A549 (cell line): ENCODE results near the gene HDLBP. TPM values are rescaled to one million over a fixed set of nuclear protein-coding genes. Genes with fewer than 3 reads are reported as not detected.
A peak's percentile ranks its signal among the peaks of the same experiment; 100 is the strongest.

ENCODE experiments used
- ATAC-seq, 2 experiments: fragments of 200-7000 bp in 1 of 2; fragments of >200 bp in 1 of 2; cut with Nextera tagmentation in 1 of 2; cut with Tn5 transposase in 1 of 2; 3 replicates each; pipeline versions ENCODE4 v1.8.0 to v1.9.1; 2018 to 2020; ENCODE audit warnings: mild to moderate bottlenecking in 1 of 2, moderate library complexity in 1 of 2
- CTCF ChIA-PET: fragments of 300-600 bp; sonication (Branson Sonifier 250); formaldehyde crosslinking; extraction: SDS; loops from one replicate; lab custom pipeline; 2021; ENCODE audit warnings: antibody characterized with exemption, inconsistent platforms; lab: Yijun Ruan, JAX
- POLR2A ChIA-PET: fragments of 350-600 bp; formaldehyde crosslinking; extraction: SDS; loops from one replicate; lab custom pipeline; 2021; ENCODE audit warnings: antibody characterized with exemption, inconsistent platforms; lab: Yijun Ruan, JAX
- DNase-seq, 2 experiments: peaks; one replicate each; pipeline versions ENCODE4 v3.0.0 to v3.0.0-alpha.2; 2011 to 2016; ENCODE audit warnings: low read depth in 1 of 2, low spot score in 1 of 2
- FAIRE-seq: peaks from 2 replicates; lab custom pipeline; 2011; peaks lifted over from hg19 to GRCh38; lab: Jason Lieb, UNC
- H3K27ac ChIP-seq, 2 experiments: fragments of >200 bp; sonication (Bioruptor Twin); formaldehyde crosslinking; 3 replicates each; pipeline ENCODE4 v1.5.1; 2016 to 2017
- H3K4me1 ChIP-seq: fragments of >200 bp; sonication (Bioruptor Twin); formaldehyde crosslinking; 3 replicates; pipeline ENCODE4 v1.6.1; 2016
- H3K4me2 ChIP-seq: fragments of >200 bp; sonication (Bioruptor Twin); formaldehyde crosslinking; 3 replicates; pipeline ENCODE4 v1.6.1; 2016
- H3K4me3 ChIP-seq: fragments of >200 bp; sonication (Bioruptor Twin); formaldehyde crosslinking; 3 replicates; pipeline ENCODE4 v1.5.1; 2016
- H3K9me3 ChIP-seq: fragments of >200 bp; sonication (Bioruptor Twin); formaldehyde crosslinking; 3 replicates; pipeline ENCODE4 v1.6.1; 2016
- BHLHE40 ChIP-seq: IDR thresholded peaks from 2 replicates; pipeline ENCODE4 v1.6.1; 2012; ENCODE audit warnings: low read depth, low read length, inconsistent platforms
- CBX2 ChIP-seq: fragments of 200-600 bp; sonication (generic); IDR thresholded peaks from 2 replicates; pipeline ENCODE4 v1.6.1; 2016; ENCODE audit warnings: low read depth, mild to moderate bottlenecking, borderline replicate concordance
- CEBPB ChIP-seq, 2 experiments: fragments of >200 bp in 1 of 2; sonication (Bioruptor Twin) in 1 of 2; formaldehyde crosslinking in 1 of 2; IDR thresholded peaks; 2 replicates each; pipeline ENCODE4 v1.6.1; 2012 to 2016
- EHF ChIP-seq: fragments of 250-450 bp; sonication (Bioruptor Pico); IDR thresholded peaks from 2 replicates; pipeline ENCODE4 v1.5.0; 2020; ENCODE audit warnings: mild to moderate bottlenecking
- ELK1 ChIP-seq: fragments of 150-350 bp; IDR thresholded peaks from 2 replicates; pipeline ENCODE4 v1.6.1; 2014; ENCODE audit warnings: low read depth, mild to moderate bottlenecking, low read length
- FOSL2 ChIP-seq, 2 experiments: fragments of 450-650 bp in 1 of 2; fragments of >200 bp in 1 of 2; sonication (Bioruptor Twin) in 1 of 2; formaldehyde crosslinking; IDR thresholded peaks; 2 replicates each; pipeline versions ENCODE4 v1.5.0 to v1.6.1; 2016 to 2020; ENCODE audit warnings: mild to moderate bottlenecking in 1 of 2, moderate library complexity in 1 of 2
- HDAC2 ChIP-seq: fragments of 200-600 bp; sonication (generic); IDR thresholded peaks from 2 replicates; pipeline ENCODE4 v1.6.1; 2016
- KDM1A ChIP-seq: fragments of 200-600 bp; sonication (generic); IDR thresholded peaks from 2 replicates; pipeline ENCODE4 v1.6.1; 2016; ENCODE audit warnings: low read depth, mild to moderate bottlenecking
- KDM5A ChIP-seq: fragments of 200-600 bp; sonication (generic); IDR thresholded peaks from 2 replicates; pipeline ENCODE4 v1.6.1; 2016; ENCODE audit warnings: antibody characterized with exemption, mild to moderate bottlenecking
- MAX ChIP-seq: IDR thresholded peaks from 2 replicates; pipeline ENCODE4 v1.6.1; 2012
- MAZ ChIP-seq: fragments of 150-350 bp; IDR thresholded peaks from 2 replicates; pipeline ENCODE4 v1.6.1; 2014; ENCODE audit warnings: antibody characterized with exemption, low read depth, low read length, borderline replicate concordance
- NFE2L2 ChIP-seq: fragments of 150-350 bp; conservative IDR thresholded peaks from 2 replicates; pipeline ENCODE4 v1.6.1; 2014; ENCODE audit warnings: low read length
- NR3C1 ChIP-seq: fragments of >200 bp; sonication (Bioruptor Twin); formaldehyde crosslinking; IDR thresholded peaks from 3 replicates; pipeline ENCODE4 v1.6.1; 2017
- RCOR1 ChIP-seq: fragments of 150-350 bp; IDR thresholded peaks from 2 replicates; pipeline ENCODE4 v1.6.1; 2014; ENCODE audit warnings: antibody characterized with exemption, low read length, low read depth
- RNF2 ChIP-seq: fragments of 200-600 bp; sonication (generic); IDR thresholded peaks from 2 replicates; pipeline ENCODE4 v1.6.1; 2016; ENCODE audit warnings: low read depth, mild to moderate bottlenecking, antibody characterized with exemption, moderate library complexity, borderline replicate concordance
- SMC3 ChIP-seq: fragments of >200 bp; sonication (Bioruptor Twin); formaldehyde crosslinking; IDR thresholded peaks from 3 replicates; pipeline ENCODE4 v1.6.1; 2018; ENCODE audit warnings: inconsistent platforms
- TFCP2L1 ChIP-seq: fragments of 250-450 bp; sonication (Bioruptor Pico); IDR thresholded peaks from 2 replicates; pipeline ENCODE4 v1.5.0; 2021; ENCODE audit warnings: mild to moderate bottlenecking
- TP53 ChIP-seq: fragments of 250-450 bp; sonication (Bioruptor Pico); IDR thresholded peaks from 2 replicates; pipeline ENCODE4 v1.5.0; 2021; ENCODE audit warnings: mild to moderate bottlenecking, moderate library complexity
- ZFP36 ChIP-seq: fragments of 450-650 bp; IDR thresholded peaks from 2 replicates; pipeline ENCODE4 v1.6.1; 2014; ENCODE audit warnings: borderline replicate concordance; ENCODE audit not compliant: partially characterized antibody
- ZNF302 ChIP-seq: fragments of 250-450 bp; sonication (Bioruptor Pico); IDR thresholded peaks from 2 replicates; pipeline ENCODE4 v1.9.0; 2021; ENCODE audit warnings: inconsistent platforms, mild to moderate bottlenecking, moderate library complexity
- ZSCAN20 ChIP-seq: fragments of 250-450 bp; sonication (Bioruptor Pico); IDR thresholded peaks from 2 replicates; pipeline ENCODE4 v1.8.0; 2022; ENCODE audit warnings: mild to moderate bottlenecking, moderate library complexity
- WGBS: methylation state at CpG from one replicate; pipeline ENCODE4 v1.1.6; 2017; ENCODE audit errors: missing lambda C conversion rate; 5-methylcytosine and 5-hydroxymethylcytosine counted together
- polyA plus RNA-seq, 4 experiments: library from polyadenylated mRNA; depleted of rRNA in 3 of 4; stranded (reverse); fragments of >200 nt; fragmentation: RNase III in 1 of 4; extraction: RNeasy Plus Mini Kit Qiagen cat#74134 plus additional on column Dnase treatment in 1 of 4; gene quantifications; 2 replicates in 3 of 4; 3 replicates in 1 of 4; pipeline ENCODE4 v1.2.3, GENCODE V29; 2011 to 2017
- TF ChIP-seq, protein P1 (sequence below): IDR thresholded peaks from 2 replicates; pipeline ENCODE4 v1.6.1; 2012; ENCODE audit warnings: low read depth, borderline replicate concordance

HDLBP gene
- polyA plus RNA-seq, 2 of the 4 experiments (the other 2 are of a cell fraction) = 248 to 292 TPM

DNA sequence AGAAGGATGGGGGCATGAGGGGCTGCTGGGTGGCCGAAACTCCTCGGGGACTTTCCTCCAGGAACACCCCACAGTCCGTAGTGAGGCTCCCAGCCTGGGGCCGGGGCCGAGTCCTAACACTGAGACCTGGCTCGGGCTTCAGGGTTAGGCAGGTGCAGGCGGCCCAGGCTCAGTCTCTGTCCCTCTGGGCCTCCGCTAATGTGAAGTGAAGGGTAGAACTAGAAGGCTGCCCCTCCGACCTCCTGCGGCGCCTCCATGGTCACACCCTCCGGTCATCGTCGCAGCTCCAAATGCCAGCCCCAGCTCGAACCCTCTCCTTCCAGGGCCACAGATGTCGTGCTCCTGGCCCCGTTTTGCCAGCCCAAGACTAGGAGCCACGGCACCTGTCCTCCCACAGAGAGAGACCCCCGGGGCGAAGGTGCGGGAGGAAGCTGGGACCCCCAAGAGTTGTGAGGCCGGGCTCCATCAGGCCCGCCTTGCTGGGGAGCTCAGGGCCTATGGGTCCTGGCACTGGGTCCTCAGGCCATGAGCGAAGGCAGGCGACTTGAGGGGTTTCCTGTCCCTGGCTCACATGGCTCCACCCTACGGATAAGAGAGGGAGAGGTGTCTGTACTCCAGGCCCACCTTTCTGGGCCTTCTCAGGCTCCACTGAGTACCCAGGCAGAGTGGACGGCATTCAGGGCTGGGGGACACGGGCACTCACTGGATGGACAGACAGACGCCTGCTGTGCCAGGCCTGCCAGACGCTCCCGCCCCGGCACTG is 126.2 kb downstream of the HDLBP start:
- FAIRE-seq = no peak
- no peaks in the 10 kb centered on the region for H3K9me3 ChIP-seq
- TF ChIP-seq HDAC2 = no peak
- TF ChIP-seq NR3C1 = no peak
- no peak for TF ChIP-seq TP53 (CRISPR knock-in tag)
- no peak for TF ChIP-seq KDM5A
- TF ChIP-seq BHLHE40 = no peak
- TF ChIP-seq CEBPB (IDR thresholded peaks at IDR 0.05) = no peak
- no peak for TF ChIP-seq MAZ

GRCh38 chr2:241188361-241189092 is 126.9 kb downstream of the HDLBP start, which contains the start of gene ANO7:
Gene ANO7, plus strand, starts transcription at chr2:241188677. Its CDS starts 1,387 bp downstream, at chr2:241190064.
- H3K4me1 ChIP-seq = peaks cover 6% of the 10 kb centered on the region; the same call in 1 of the 3 replicates
- WGBS = 55% methylated on average over 10 of the region's 21 CpGs
- TF ChIP-seq ZNF302 (CRISPR knock-in tag) (no peak), MAX (no peak), CBX2 (no peak), EHF (CRISPR knock-in tag) (no peak), FOSL2 (IDR thresholded peaks at IDR 0.05) (no peak), FOSL2 (CRISPR knock-in tag; IDR thresholded peaks at IDR 0.05) (no peak), ELK1 (no peak), KDM1A (no peak), SMC3 (no peak), RCOR1 (no peak), ZFP36 (no peak), TFCP2L1 (CRISPR knock-in tag) (no peak), RNF2 (no peak), ZSCAN20 (CRISPR knock-in tag) (no peak), NFE2L2 (no peak), BHLHE40 (no peak)
- TF ChIP-seq, protein P1, sequence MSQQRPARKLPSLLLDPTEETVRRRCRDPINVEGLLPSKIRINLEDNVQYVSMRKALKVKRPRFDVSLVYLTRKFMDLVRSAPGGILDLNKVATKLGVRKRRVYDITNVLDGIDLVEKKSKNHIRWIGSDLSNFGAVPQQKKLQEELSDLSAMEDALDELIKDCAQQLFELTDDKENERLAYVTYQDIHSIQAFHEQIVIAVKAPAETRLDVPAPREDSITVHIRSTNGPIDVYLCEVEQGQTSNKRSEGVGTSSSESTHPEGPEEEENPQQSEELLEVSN = no peak
- FAIRE-seq = no peak
- POLR2A ChIA-PET = no interaction called here
- CTCF ChIA-PET = no interaction called here
- H3K27ac ChIP-seq = no peak within 1 kb of the TSS
- H3K4me3 ChIP-seq = no peak within 1 kb of the TSS
- peak in 1 of 2 experiments; percentile 26 for DNase-seq
- H3K4me2 ChIP-seq = no peak within 1 kb of the TSS
- ATAC-seq = peak; percentile 18 to 53; a peak in 3 of 6 replicates
- H3K9me3 ChIP-seq = no peaks in the 10 kb centered on the region

More for the DNA sequence above, 126.2 kb downstream of the HDLBP start:
- ATAC-seq (peak in 1 of 2 experiments; percentile 24; a peak in 3 of 6 replicates), DNase-seq (no peak)
- Histone ChIP-seq H3K4me2 (no peak overlapping the region), H3K27ac (no peak overlapping the region), H3K4me1 (peaks cover 6% of the 10 kb centered on the region; the same call in 1 of the 3 replicates), H3K4me3 (no peak overlapping the region)
- ChIA-PET CTCF (no interaction called here), POLR2A (no interaction called here)
- WGBS = 85% methylated on average over 18 of the region's 32 CpGs
